Fibroblast of skin of right quadriceps (primary cell): ENCODE data around the gene SLC4A9.
"Not testable (repeated sequence)": the region's sequence is repeated elsewhere in the genome, so short reads cannot be mapped to it uniquely, and the experiment has no call there.

ENCODE experiments used
- DNase-seq: peaks from one replicate; pipeline ENCODE4 v3.0.0-alpha.2; 2013

The SLC4A9 gene

GRCh38 chr5:140339636-140340035, 20.4 kb upstream of the SLC4A9 start:
- DNase-seq = no peak

DNA sequence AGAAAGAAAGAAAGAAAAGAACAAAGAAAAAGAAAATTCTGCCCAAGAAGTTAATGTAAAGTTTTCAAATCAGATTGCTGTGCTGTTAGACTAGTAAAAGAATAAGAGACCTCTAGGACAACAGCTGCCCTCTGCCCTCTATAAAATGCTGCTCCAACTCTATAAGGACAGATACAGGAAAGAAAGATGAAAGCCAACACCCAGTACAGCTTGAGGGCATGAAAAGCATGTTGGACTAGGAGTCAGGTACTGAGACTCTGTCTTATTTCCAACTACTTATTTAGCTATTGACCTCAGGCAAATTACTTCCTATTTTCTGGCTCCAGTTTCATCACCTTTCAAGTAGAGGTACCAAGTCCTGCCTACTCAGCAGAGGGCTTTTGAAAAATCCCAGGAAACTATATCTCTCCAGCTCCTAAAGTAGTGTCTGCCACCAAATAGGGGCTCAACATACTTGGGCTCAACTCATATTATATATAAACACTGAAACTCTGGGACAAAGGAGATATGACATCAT, 19.3 kb upstream of the SLC4A9 start:
- no peak for DNase-seq

DNA sequence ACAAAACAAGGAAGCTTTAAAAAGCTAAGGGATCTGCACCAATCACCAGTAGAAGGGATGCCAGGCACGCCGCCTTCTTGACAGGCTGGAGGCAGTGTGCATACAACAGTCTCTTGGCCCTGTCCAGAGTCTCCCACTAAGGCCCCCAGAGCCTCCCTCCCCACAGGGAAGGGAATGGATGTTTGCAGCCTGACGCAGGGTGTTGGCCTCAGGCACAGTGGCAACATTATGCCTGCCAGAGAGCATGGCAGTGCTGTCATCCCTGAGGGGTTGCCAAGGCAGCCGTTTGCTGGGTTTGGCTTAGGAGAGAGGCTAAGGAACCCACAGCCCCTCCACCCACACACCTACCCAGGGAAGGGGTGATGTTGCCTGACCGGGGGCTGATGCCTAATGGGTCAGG, 18.4 kb upstream of the SLC4A9 start:
- no peak for DNase-seq

DNA sequence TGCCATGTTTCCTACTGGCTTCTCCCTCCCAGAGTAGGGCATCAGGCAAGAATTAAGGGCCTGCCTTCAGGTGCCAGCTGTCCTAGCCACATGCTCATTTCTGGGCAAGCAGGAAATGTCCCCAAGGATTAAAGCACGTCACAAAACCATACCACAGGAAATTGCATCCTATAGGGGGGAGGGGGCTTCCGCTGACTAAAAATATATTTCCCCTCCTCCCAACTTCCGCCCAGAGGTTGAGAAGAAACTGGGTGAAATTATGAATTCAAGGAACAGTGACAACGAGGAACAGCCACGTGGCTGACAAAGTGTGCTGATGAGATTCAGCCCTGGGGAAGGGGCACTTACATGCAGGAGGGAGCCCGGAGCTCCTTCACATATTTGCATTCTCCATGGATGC, 17.7 kb upstream of the SLC4A9 start:
- peak; percentile 74 for DNase-seq

DNA sequence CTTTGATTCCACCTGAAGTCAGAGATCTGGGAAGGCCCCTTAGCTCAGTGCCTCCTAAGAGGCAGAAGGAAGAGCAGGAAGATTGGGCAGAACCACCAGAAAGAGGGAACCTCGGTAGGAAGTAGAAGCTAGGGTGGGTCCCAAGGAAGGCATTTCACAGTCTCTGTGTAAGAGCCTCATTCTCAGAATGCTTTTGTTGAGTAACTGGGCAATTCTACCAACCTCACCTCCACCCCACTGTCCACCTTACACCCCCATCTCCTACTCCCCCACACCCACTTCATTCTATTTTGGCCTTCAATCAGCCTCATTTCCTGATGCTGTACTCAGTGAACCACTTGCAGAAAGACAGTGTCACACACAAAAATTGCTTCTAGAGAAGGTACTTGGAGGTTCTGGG, 17.1 kb upstream of the SLC4A9 start:
- no peak for DNase-seq

- DNase-seq = not testable (repeated sequence)
Observed at GRCh38 chr5:140343849-140344248, 16.1 kb upstream of the SLC4A9 start.

- DNase-seq = peak; percentile 34
Observed at GRCh38 chr5:140344683-140345423, 15.1 kb upstream of the SLC4A9 start.

DNA sequence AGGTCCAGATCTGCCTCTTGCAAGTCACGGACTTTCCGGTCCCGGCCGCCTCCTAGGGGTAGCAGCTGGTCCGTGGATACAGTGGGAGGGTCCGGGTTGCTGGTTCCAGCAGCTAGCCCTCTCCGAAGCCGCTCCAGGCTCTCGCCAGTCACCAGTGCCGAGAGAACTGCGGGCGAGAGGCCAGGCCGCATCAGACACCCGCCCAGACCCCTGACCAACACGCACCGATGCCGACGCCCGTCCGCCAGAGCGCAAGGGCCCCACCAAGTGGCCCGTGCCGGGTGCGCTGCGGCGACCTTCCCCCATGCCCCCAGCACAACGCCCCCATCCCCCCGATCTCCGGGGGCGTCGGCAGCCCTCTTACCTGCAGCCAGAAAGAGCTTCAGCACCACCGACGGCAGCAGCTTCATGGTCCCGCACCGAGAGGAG, 14.1 kb upstream of the SLC4A9 start:
- DNase-seq = peak; percentile 52

GRCh38 chr5:140346348-140347221, 13.4 kb upstream of the SLC4A9 start, which contains the start of gene HBEGF:
Gene HBEGF, minus strand, starts transcription at chr5:140346603. Its CDS starts 275 bp downstream, at chr5:140346328.
- peak; percentile 65 for DNase-seq

- no peak for DNase-seq
Observed at GRCh38 chr5:140347360-140347759, 12.6 kb upstream of the SLC4A9 start.

- no peak for DNase-seq
Observed at GRCh38 chr5:140348104-140348503, 11.9 kb upstream of the SLC4A9 start.

- DNase-seq = no peak
Observed at GRCh38 chr5:140349244-140349643, 10.8 kb upstream of the SLC4A9 start.

GRCh38 chr5:140351609-140352334, 8.2 kb upstream of the SLC4A9 start:
- peak; percentile 72 for DNase-seq

- DNase-seq = no peak
Observed at GRCh38 chr5:140355546-140355945, 4.4 kb upstream of the SLC4A9 start.

- no peak for DNase-seq
Observed at GRCh38 chr5:140356853-140357725, 2.9 kb upstream of the SLC4A9 start.

DNA sequence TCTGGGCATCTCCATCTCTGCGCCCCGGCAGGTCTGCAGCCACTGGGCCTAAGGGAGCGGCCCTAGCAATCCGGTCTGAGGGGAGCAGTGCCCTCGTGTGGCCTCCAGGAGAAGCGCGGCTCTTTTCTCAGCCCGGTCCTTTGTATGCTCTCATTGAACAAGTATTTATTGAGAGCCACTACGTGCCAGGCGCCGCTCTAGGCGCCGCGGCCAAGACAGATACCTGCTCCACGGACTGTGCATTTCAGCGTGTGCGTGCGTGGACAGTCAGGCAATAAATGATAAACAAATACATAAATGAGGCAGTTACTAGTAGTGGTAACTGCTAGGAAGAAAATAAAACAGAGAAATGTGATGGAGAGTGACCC, 2.3 kb upstream of the SLC4A9 start:
- peak; percentile 82 for DNase-seq

DNA sequence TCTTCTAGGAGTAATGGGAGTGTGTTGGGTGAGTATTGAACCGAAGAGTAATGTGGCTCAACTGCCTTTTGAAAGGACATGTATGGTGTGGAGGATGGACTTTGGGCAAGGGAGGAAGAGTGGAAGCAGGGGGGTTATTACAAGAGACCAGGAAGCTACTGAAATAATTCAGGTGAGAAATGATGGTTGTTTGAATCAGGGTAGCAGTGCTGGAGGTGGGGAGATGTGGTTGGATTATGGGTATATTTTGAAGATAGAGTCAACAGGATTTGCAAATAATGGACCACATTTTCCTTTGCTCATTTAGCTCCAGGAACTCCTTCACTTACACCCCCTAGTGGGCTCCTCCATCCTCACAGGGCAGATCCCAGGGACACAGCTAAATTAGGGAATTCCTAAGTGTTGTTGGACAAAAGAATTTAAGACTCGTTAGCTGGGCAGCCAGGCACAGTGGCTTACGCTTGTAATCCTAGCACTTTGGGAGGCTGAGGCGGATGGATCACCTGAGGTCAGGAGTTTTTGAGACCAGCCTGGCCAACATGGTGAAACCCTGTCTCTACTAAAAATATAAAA, 1.2 kb upstream of the SLC4A9 start:
- DNase-seq = peak; percentile 51

DNA sequence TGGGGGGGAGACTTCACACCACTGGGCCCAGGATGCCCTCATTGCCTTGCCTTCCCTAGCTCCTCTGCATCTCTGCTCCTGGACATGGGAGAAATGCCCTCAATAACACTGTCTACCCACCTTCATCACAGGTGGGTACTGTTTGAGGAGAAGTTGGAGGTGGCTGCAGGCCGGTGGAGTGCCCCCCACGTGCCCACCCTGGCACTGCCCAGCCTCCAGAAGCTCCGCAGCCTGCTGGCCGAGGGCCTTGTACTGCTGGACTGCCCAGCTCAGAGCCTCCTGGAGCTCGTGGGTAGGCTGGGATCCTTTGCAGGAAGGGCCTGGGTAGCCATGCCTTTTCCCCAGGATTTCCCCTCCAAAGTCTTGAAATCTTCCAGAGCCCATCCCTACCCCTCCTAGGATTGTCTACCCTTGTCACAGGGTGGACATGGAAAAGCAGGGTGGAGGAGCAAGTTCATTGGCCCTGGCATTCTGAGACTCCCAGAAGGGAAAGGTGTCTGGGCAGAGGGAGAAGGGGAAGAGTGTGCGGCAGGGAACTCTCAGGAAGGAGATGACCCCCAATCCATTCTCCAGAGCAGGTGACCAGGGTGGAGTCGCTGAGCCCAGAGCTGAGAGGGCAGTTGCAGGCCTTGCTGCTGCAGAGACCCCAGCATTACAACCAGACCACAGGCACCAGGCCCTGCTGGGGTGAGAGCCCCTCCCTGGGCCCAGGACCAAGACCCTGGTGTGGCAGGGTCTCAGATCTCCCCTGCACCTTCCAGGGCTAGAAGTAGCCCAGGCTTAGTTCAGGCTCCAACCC, 886 bp downstream of the SLC4A9 start:
- DNase-seq = no peak

DNA sequence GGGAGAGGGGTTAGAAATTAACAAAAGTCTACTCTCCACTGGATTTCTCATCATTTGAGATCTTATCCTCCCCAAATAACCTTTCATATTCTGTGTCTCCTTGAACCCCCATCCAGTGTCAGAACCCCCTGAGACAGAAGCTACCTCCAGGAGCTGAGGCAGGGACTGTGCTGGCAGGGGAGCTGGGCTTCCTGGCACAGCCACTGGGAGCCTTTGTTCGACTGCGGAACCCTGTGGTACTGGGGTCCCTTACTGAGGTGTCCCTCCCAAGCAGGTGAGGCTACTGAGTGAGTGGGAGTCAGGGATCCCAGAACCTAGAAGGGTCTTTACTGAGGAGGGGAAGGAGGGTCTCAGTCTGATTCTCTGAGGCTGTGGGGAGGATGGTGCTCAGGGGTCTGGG, 1.9 kb downstream of the SLC4A9 start:
- no peak for DNase-seq

DNA sequence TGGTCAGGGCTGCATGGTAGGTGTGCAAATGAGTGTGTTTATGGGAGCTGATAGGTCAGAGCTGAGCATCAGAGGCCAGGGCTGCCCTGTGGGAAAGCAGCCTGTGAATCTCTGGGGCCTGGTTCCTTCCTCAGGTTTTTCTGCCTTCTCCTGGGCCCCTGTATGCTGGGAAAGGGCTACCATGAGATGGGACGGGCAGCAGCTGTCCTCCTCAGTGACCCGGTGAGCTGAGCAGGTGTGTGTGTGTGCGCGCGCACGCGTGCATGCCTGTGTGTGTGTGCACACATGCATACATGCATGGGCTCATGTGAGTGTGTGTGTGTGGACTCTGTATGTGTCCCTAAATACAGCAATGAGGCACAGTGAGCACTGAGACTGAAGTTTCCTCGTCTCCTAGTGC, 2.3 kb downstream of the SLC4A9 start:
- DNase-seq = no peak
